ENCODE results near the gene FILIP1.

DNA sequence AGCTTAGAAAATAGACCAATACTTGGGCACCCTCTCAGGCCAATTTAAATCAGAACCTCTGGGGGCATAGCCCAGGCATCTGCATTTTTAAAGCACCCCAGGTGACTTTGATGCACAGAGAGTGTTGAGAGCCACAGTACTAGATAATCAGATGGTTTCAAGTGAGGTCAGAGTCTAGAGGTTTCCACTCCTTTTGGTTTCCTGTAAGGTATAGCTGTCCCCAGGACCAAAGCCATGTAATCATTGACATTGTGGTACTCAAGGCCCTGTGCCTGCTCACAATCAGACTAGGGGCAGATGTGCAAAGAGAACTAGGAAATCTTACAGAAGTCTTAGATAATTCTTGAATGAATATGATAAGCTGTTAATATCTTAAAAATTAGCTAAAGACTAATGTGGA, 9.1 kb downstream of the FILIP1 start:
- TF ChIP-seq, protein P1, sequence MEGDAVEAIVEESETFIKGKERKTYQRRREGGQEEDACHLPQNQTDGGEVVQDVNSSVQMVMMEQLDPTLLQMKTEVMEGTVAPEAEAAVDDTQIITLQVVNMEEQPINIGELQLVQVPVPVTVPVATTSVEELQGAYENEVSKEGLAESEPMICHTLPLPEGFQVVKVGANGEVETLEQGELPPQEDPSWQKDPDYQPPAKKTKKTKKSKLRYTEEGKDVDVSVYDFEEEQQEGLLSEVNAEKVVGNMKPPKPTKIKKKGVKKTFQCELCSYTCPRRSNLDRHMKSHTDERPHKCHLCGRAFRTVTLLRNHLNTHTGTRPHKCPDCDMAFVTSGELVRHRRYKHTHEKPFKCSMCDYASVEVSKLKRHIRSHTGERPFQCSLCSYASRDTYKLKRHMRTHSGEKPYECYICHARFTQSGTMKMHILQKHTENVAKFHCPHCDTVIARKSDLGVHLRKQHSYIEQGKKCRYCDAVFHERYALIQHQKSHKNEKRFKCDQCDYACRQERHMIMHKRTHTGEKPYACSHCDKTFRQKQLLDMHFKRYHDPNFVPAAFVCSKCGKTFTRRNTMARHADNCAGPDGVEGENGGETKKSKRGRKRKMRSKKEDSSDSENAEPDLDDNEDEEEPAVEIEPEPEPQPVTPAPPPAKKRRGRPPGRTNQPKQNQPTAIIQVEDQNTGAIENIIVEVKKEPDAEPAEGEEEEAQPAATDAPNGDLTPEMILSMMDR (conservative IDR thresholded peaks at IDR 0.05; ENCODE audit: low read length), result no peak
- TF ChIP-seq EZH2phosphoT487 (IDR thresholded peaks at IDR 0.05; ENCODE audit: borderline replicate concordance), result no peak

Measured in Loucy (cell line).